Lung microvascular endothelial cell (primary cell): ENCODE measurements around the gene KRT23. TPM values are rescaled to one million over a fixed set of nuclear protein-coding genes. Genes with fewer than 3 reads are reported as not detected.
"Not testable (repeated sequence)": the region's sequence is repeated elsewhere in the genome, so short reads cannot be mapped to it uniquely, and the experiment has no call there.

Experiments
- DNase-seq, 2 donors: peaks; one replicate each; pipeline versions ENCODE4 v3.0.0 to v3.0.0-alpha.2; 2010; ENCODE audit warnings: low read depth in 2 of 2
- total RNA-seq: library from RNA; depleted of rRNA; stranded (reverse); fragments of >200 nt; gene quantifications from 2 replicates; pipeline ENCODE4 v1.2.1, GENCODE V29; 2014

Gene KRT23
- total RNA-seq, 1 donor from 2014 or later = 1.6 TPM

GRCh38 chr17:40951011-40951622 lies 13.7 kb upstream of the KRT23 start:
- peak in 1 of 2 donors; percentile 38 for DNase-seq

- DNase-seq = no peak
Measured at GRCh38 chr17:40950176-40950575, 12.7 kb upstream of the KRT23 start.

GRCh38 chr17:40949418-40949817 lies 12.0 kb upstream of the KRT23 start:
- DNase-seq = no peak

- no peak for DNase-seq
Measured at GRCh38 chr17:40947929-40948328, 10.5 kb upstream of the KRT23 start.

GRCh38 chr17:40945414-40945813 lies 8.0 kb upstream of the KRT23 start:
- no peak for DNase-seq

GRCh38 chr17:40944531-40944930 lies 7.1 kb upstream of the KRT23 start:
- no peak for DNase-seq

- no peak for DNase-seq
Measured at GRCh38 chr17:40942553-40942952, 5.1 kb upstream of the KRT23 start.

- DNase-seq = no peak
Measured at GRCh38 chr17:40940266-40940665, 2.8 kb upstream of the KRT23 start.

GRCh38 chr17:40938981-40939380 lies 1.5 kb upstream of the KRT23 start:
- DNase-seq = no peak

- DNase-seq = no peak
Measured at GRCh38 chr17:40936976-40937375, 470 bp downstream of the KRT23 start.

- DNase-seq = peak in 1 of 2 donors; percentile 46
Measured at GRCh38 chr17:40936437-40936971, 942 bp downstream of the KRT23 start.

GRCh38 chr17:40935624-40936023 lies 1.8 kb downstream of the KRT23 start:
- peak in 1 of 2 donors; percentile 5 for DNase-seq

- DNase-seq = no peak
Measured at GRCh38 chr17:40932608-40933007, 4.8 kb downstream of the KRT23 start.

- peak in 1 of 2 donors; percentile 56 for DNase-seq
Measured at GRCh38 chr17:40931311-40931710, 6.1 kb downstream of the KRT23 start.

- no peak for DNase-seq
Measured at GRCh38 chr17:40926341-40926740, 11.1 kb downstream of the KRT23 start.

GRCh38 chr17:40922239-40922638 lies 15.2 kb downstream of the KRT23 start:
- peak; percentile 74 to 76 for DNase-seq

GRCh38 chr17:40921026-40921425 lies 16.4 kb downstream of the KRT23 start:
- no peak for DNase-seq

- not testable (repeated sequence) for DNase-seq
Measured at GRCh38 chr17:40917116-40917515, 20.3 kb downstream of the KRT23 start.

- no peak for DNase-seq
Measured at GRCh38 chr17:40916366-40916765, 21.1 kb downstream of the KRT23 start.

GRCh38 chr17:40915721-40916256 lies 21.7 kb downstream of the KRT23 start:
- no peak for DNase-seq

- peak in 1 of 2 donors; percentile 56 for DNase-seq
Measured at GRCh38 chr17:40915199-40915661, 22.2 kb downstream of the KRT23 start.

GRCh38 chr17:40914075-40914855 lies 23.2 kb downstream of the KRT23 start:
- DNase-seq = no peak
